PFSK-1 (cell line): Measurements from ENCODE around the gene CRISPLD2.

Experiments
- POLR2AphosphoS5 ChIP-seq: IDR thresholded peaks from 2 replicates; pipeline ENCODE4 v1.6.1; 2012; ENCODE audit warnings: low read depth, mild to moderate bottlenecking, control low read depth, low read length, moderate library complexity
- REST ChIP-seq, 2 experiments: IDR thresholded peaks; 2 replicates each; pipeline versions ENCODE4 v1.6.1 to v1.8.0; 2011 to 2012; ENCODE audit warnings: low read depth in 2 of 2, low read length in 2 of 2, control low read depth in 1 of 2, inconsistent platforms in 1 of 2, mild to moderate bottlenecking in 1 of 2, moderate library complexity in 1 of 2; ENCODE audit not compliant: insufficient read depth in 1 of 2

GRCh38 chr16:84879569-84880487 lies 60.0 kb downstream of the CRISPLD2 start:
- TF ChIP-seq POLR2AphosphoS5 = no peak
- TF ChIP-seq REST (IDR thresholded peaks at IDR 0.05; ENCODE audit: insufficient read depth in 1 of 2, low read depth in 2 of 2, low read length in 2 of 2) = no peak
